PC-3 (cell line): Measurements from ENCODE around the gene LTBP1.

Experiments
- EZH2 ChIP-seq: fragments of 300-600 bp; sonication (generic); IDR thresholded peaks from one replicate; pipeline ENCODE4 v1.6.1; 2017; ENCODE audit warnings: antibody characterized with exemption, mild to moderate bottlenecking, low read length; ENCODE audit not compliant: unreplicated experiment
- EZH2phosphoT487 ChIP-seq: fragments of 300-600 bp; sonication (generic); IDR thresholded peaks from 2 replicates; pipeline ENCODE4 v1.6.1; 2018; ENCODE audit warnings: mild to moderate bottlenecking, antibody characterized with exemption, low read length, borderline replicate concordance
- TF ChIP-seq, protein P1 (sequence below): fragments of 300-600 bp; sonication (generic); conservative IDR thresholded peaks from 2 replicates; pipeline ENCODE4 v1.5.1; 2017; ENCODE audit warnings: antibody characterized with exemption, low read depth, mild to moderate bottlenecking, low read length

DNA sequence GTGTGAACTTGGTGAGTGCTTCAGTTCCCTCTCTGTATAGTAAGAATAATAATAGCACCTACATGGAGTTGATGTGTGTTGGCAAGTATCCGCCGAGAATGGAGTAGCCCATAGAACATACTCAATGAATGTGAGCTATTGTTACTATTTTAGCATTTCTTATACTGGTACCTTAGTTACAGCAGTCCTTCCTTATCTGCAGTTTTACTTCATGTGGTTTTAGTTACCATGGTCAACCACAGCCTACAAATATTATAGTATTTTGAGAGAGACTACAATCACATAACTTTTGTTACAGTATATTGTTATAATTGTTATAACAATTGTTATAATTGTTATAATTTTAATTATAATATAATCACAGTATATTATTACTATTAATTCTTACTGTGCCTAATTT, 377.2 kb downstream of the LTBP1 start:
- TF ChIP-seq, protein P1, sequence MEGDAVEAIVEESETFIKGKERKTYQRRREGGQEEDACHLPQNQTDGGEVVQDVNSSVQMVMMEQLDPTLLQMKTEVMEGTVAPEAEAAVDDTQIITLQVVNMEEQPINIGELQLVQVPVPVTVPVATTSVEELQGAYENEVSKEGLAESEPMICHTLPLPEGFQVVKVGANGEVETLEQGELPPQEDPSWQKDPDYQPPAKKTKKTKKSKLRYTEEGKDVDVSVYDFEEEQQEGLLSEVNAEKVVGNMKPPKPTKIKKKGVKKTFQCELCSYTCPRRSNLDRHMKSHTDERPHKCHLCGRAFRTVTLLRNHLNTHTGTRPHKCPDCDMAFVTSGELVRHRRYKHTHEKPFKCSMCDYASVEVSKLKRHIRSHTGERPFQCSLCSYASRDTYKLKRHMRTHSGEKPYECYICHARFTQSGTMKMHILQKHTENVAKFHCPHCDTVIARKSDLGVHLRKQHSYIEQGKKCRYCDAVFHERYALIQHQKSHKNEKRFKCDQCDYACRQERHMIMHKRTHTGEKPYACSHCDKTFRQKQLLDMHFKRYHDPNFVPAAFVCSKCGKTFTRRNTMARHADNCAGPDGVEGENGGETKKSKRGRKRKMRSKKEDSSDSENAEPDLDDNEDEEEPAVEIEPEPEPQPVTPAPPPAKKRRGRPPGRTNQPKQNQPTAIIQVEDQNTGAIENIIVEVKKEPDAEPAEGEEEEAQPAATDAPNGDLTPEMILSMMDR, result no peak
- no peak for TF ChIP-seq EZH2phosphoT487
- no peak for TF ChIP-seq EZH2
